Left lobe of liver (tissue), 2 donors: ENCODE data around the gene UBE2D1. TPM values are rescaled to one million over a fixed set of nuclear protein-coding genes. Genes with fewer than 3 reads are reported as not detected.

Experiments used
- ATAC-seq: fragments of 200-7000 bp; cut with Tn5 transposase; one replicate; pipeline ENCODE4 v1.9.1; 2020; ENCODE audit warnings: mild to moderate bottlenecking, moderate library complexity
- DNase-seq: peaks from one replicate; pipeline ENCODE4 v3.0.0-alpha.2; 2020; ENCODE audit warnings: low spot score
- total RNA-seq: library from RNA; stranded (reverse); gene quantifications from one replicate; pipeline ENCODE4 v1.2.1, GENCODE V29; 2021
- donor health status: DM: no; HTN: no; CAD: no; lungs with moderate emphysema.
- donor health status: DM: no; HTN: yes; CAD: no.

Gene UBE2D1
- total RNA-seq, 1 donor from 2014 or later: 2.2 TPM

GRCh38 chr10:58336242-58336641 lies 1.4 kb downstream of the UBE2D1 start:
- ATAC-seq: no peak
- DNase-seq: no peak

GRCh38 chr10:58341422-58341821 lies 6.6 kb downstream of the UBE2D1 start:
- no peak for DNase-seq
- no peak for ATAC-seq

GRCh38 chr10:58341947-58342346 lies 7.1 kb downstream of the UBE2D1 start:
- DNase-seq: no peak
- ATAC-seq: no peak

GRCh38 chr10:58347967-58348366 lies 13.2 kb downstream of the UBE2D1 start:
- ATAC-seq (no peak), DNase-seq (no peak)

- no peak for DNase-seq
- no peak for ATAC-seq
Observed at GRCh38 chr10:58348571-58349033, 13.8 kb downstream of the UBE2D1 start.

GRCh38 chr10:58350023-58350422 lies 15.2 kb downstream of the UBE2D1 start:
- ATAC-seq (peak; percentile 12), DNase-seq (no peak)

- no peak for ATAC-seq
- DNase-seq: no peak
Observed at GRCh38 chr10:58350619-58351323, 16.0 kb downstream of the UBE2D1 start.

GRCh38 chr10:58351616-58352578 lies 17.1 kb downstream of the UBE2D1 start:
- ATAC-seq (no peak), DNase-seq (no peak)

- no peak for ATAC-seq
- DNase-seq: no peak
Observed at GRCh38 chr10:58352956-58353610, 18.3 kb downstream of the UBE2D1 start.

GRCh38 chr10:58356756-58357155 lies 21.9 kb downstream of the UBE2D1 start:
- no peak for DNase-seq
- ATAC-seq: no peak

- ATAC-seq (no peak), DNase-seq (no peak)
Observed at GRCh38 chr10:58358314-58358933, 23.6 kb downstream of the UBE2D1 start.

GRCh38 chr10:58358947-58359346 lies 24.1 kb downstream of the UBE2D1 start:
- ATAC-seq (no peak), DNase-seq (no peak)

GRCh38 chr10:58359541-58359940 lies 24.7 kb downstream of the UBE2D1 start:
- ATAC-seq (no peak), DNase-seq (no peak)

- DNase-seq (no peak), ATAC-seq (no peak)
Observed at GRCh38 chr10:58360412-58361004, 25.7 kb downstream of the UBE2D1 start.

- ATAC-seq: no peak
- no peak for DNase-seq
Observed at GRCh38 chr10:58361353-58361752, 26.5 kb downstream of the UBE2D1 start.

GRCh38 chr10:58362027-58362789 lies 27.4 kb downstream of the UBE2D1 start:
- ATAC-seq: no peak
- DNase-seq: no peak

GRCh38 chr10:58367069-58367468 lies 32.3 kb downstream of the UBE2D1 start:
- DNase-seq (no peak), ATAC-seq (no peak)

- DNase-seq: no peak
- no peak for ATAC-seq
Observed at GRCh38 chr10:58371473-58371872, 36.7 kb downstream of the UBE2D1 start.

- ATAC-seq: no peak
- no peak for DNase-seq
Observed at GRCh38 chr10:58372607-58373441, 38.0 kb downstream of the UBE2D1 start.
